GM12864 (cell line): Measurements from ENCODE around the gene BZW2.

Experiments used
- DNase-seq: peaks from one replicate; pipeline ENCODE4 v3.0.0-alpha.2; 2011; ENCODE audit warnings: low read depth
- H3K4me3 ChIP-seq: 2 replicates; pipeline ENCODE4 v1.5.1; 2011; ENCODE audit warnings: mild to moderate bottlenecking, low read depth, low read length, control low read depth
- TF ChIP-seq, protein P1 (sequence below): IDR thresholded peaks from 2 replicates; pipeline ENCODE4 v1.5.1; 2011; ENCODE audit warnings: low read depth, mild to moderate bottlenecking, moderate library complexity, low read length, control low read depth, inconsistent platforms; ENCODE audit errors: missing control alignments

Gene BZW2

DNA sequence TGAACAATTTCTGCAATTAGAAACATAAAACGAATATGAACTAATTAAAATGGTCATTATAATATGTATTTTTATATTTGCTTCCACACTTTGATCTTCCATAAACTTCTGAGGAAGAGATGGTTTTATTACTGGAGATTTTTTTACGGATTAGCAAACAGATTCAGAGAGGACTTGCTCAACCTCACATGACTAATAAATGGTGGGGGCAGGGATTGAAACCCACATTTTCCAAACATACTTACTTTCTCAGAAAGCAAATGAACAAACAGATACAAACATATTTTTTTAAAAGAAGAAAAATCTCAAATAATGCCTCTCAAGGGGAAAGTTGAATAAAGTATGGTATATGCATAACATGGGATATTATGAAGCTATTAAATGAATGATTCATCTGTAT is 18.7 kb upstream of the BZW2 start:
- H3K4me3 ChIP-seq = no peak overlapping the region
- TF ChIP-seq, protein P1, sequence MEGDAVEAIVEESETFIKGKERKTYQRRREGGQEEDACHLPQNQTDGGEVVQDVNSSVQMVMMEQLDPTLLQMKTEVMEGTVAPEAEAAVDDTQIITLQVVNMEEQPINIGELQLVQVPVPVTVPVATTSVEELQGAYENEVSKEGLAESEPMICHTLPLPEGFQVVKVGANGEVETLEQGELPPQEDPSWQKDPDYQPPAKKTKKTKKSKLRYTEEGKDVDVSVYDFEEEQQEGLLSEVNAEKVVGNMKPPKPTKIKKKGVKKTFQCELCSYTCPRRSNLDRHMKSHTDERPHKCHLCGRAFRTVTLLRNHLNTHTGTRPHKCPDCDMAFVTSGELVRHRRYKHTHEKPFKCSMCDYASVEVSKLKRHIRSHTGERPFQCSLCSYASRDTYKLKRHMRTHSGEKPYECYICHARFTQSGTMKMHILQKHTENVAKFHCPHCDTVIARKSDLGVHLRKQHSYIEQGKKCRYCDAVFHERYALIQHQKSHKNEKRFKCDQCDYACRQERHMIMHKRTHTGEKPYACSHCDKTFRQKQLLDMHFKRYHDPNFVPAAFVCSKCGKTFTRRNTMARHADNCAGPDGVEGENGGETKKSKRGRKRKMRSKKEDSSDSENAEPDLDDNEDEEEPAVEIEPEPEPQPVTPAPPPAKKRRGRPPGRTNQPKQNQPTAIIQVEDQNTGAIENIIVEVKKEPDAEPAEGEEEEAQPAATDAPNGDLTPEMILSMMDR = no peak
- no peak for DNase-seq

GRCh38 chr7:16630654-16631053 is 15.3 kb upstream of the BZW2 start:
- TF ChIP-seq, protein P1 = no peak
- H3K4me3 ChIP-seq = no peak overlapping the region
- DNase-seq = no peak

DNA sequence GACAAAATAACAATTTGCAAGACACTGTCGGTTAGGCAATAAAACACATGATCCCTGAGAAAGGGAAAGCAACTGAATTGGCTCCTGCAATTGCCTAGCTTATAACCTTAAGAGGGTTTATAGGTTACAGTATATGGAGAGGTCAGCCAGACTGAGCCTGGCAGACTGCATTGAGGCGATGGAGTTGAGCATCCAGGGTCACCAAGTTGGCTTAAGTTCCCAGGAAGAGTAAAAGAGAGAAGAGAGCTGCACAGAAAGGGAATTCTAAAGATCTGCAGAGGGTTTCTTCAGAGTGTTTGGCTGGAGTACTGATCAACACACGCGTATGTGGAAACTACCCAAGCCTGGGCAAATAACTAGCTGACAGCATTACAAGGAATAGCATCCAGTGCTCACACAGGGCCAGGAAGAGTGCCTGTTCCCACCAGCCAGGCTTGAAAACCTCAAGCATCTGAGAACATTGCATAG is 11.7 kb upstream of the BZW2 start:
- H3K4me3 ChIP-seq = no peak overlapping the region
- no peak for DNase-seq
- TF ChIP-seq, protein P1 = no peak

- H3K4me3 ChIP-seq = no peak overlapping the region
- DNase-seq = no peak
- TF ChIP-seq, protein P1 = no peak
Measured at GRCh38 chr7:16636555-16637101, 9.4 kb upstream of the BZW2 start.

- no peak for DNase-seq
Measured at GRCh38 chr7:16637379-16637778, 8.6 kb upstream of the BZW2 start.

GRCh38 chr7:16638282-16639280 is 7.4 kb upstream of the BZW2 start:
- DNase-seq = no peak
- TF ChIP-seq, protein P1 = no peak
- no peak overlapping the region for H3K4me3 ChIP-seq

More at GRCh38 chr7:16637379-16637778, 8.6 kb upstream of the BZW2 start:
- TF ChIP-seq, protein P1 = no peak
- H3K4me3 ChIP-seq = no peak overlapping the region
